ENCODE measurements around the gene PNMA1. TPM values are rescaled to one million over a fixed set of nuclear protein-coding genes. Genes with fewer than 3 reads are reported as not detected.
A peak's percentile ranks its signal among the peaks of the same experiment; 100 is the strongest.

The PNMA1 gene
- total RNA-seq, 4 donors from 2014 or later, result 41.7 to 95.2 (median 47.6) TPM

DNA sequence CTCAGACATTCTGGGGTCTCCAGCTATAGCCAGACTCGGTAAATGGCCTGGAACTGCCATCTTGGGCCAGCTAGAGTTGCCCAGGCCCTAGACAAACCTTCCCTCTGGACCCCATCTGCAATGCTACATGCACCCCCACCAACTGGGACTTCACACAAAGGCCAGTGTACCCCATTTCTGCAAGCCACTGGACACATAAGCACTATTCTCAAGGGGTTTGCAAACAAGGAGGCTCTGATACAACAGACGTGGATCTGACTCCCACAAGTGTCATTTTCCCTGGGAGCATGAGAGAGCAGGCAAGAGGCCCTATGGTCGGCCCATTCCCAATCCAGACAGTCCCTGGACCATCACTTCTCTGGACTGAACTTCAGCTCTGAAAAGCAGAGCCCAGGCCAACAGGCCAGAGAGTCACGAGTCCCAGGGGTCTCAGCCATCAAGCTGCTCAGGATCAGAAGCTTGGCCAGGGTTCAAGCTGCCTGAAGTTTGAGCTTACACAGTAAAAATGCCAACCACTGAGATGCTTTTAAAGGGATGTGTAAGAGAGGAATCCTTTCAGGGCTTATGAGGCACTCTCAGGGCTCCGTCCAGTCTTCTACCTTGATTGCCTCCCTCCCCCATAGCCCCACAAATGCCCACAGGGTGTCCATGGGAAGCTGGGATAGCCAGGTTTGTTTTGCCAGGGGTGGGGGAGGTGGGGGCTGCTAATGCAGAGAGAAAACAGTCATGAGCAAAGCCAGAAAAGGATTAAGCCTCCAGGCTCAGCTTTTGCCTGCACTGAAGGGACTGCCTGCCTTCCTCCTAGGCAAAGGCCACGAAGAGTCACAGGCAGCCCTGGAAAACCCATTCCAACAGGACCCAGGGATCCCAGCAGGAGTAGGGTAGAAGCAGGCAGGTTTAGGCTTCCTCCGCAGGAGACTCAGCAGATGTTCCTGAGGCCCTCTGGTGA is 31.7 kb upstream of the PNMA1 start:
- H3K9me3 ChIP-seq, result no peaks in the 10 kb centered on the region
- 38% methylated on average over 4 of the region's 7 CpGs; no CpG with 5 or more reads in 1 of the 2 donors for WGBS, 2 donors (ENCODE audit: low coverage in 1 of 2)
- peaks cover 33 to 100% (median 82%) of the 10 kb centered on the region in 3 donors for H3K4me1 ChIP-seq
- TF ChIP-seq, protein P1, sequence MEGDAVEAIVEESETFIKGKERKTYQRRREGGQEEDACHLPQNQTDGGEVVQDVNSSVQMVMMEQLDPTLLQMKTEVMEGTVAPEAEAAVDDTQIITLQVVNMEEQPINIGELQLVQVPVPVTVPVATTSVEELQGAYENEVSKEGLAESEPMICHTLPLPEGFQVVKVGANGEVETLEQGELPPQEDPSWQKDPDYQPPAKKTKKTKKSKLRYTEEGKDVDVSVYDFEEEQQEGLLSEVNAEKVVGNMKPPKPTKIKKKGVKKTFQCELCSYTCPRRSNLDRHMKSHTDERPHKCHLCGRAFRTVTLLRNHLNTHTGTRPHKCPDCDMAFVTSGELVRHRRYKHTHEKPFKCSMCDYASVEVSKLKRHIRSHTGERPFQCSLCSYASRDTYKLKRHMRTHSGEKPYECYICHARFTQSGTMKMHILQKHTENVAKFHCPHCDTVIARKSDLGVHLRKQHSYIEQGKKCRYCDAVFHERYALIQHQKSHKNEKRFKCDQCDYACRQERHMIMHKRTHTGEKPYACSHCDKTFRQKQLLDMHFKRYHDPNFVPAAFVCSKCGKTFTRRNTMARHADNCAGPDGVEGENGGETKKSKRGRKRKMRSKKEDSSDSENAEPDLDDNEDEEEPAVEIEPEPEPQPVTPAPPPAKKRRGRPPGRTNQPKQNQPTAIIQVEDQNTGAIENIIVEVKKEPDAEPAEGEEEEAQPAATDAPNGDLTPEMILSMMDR (IDR thresholded peaks at IDR 0.05), result no peak
- TF ChIP-seq POLR2AphosphoS5 (IDR thresholded peaks at IDR 0.05) (no peak), EP300 (IDR thresholded peaks at IDR 0.05) (no peak), POLR2A (IDR thresholded peaks at IDR 0.05) (no peak)
- H3K27me3 ChIP-seq, result no peaks in the 10 kb centered on the region
- no peaks in the 10 kb centered on the region for H3K36me3 ChIP-seq
- no peak for ATAC-seq
- H3K4me3 ChIP-seq, result no peak overlapping the region
- peak overlapping the region in 3 of 4 donors; percentile 69 to 100 (median 86) for H3K27ac ChIP-seq

DNA sequence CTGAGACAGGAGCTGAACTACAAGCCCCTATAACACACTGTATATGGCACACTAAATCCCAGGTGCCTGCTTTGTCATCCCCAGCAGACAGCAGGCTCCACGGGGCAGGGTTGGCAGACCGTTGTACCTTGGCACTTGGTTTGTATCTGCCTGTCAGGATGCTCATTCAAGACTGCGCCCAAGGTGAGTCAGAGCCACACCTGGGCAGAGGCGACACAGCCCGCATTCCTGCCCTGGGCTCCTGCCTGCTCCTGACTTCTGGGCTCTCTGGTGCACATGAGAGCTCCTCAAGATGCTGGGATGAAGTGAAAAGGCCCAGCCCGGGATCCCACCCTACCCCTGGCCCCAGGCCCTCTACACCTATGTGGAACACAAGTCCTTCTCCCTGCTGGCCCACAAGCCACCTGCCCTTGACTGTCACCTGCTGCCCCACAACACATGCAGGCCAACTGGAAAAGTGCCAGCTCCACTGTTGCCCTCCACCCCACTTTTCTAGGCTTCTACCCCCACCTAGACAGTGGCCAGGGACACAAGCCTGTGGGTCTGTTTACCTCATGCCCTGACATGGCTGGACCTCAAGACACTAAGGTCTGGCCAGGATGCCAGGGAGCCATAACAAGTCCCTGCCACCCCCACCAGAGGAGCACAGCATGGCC is 30.8 kb upstream of the PNMA1 start:
- Histone ChIP-seq H3K27ac (peak overlapping the region in 3 of 4 donors; percentile 69 to 100 (median 86)), H3K4me3 (no peak overlapping the region), H3K4me1 (peaks cover 32 to 100% (median 82%) of the 10 kb centered on the region in 3 donors), H3K9me3 (no peaks in the 10 kb centered on the region), H3K36me3 (no peaks in the 10 kb centered on the region), H3K27me3 (no peaks in the 10 kb centered on the region)
- TF ChIP-seq EP300 (IDR thresholded peaks at IDR 0.05) (no peak), POLR2A (IDR thresholded peaks at IDR 0.05) (no peak), POLR2AphosphoS5 (IDR thresholded peaks at IDR 0.05) (no peak)
- TF ChIP-seq, protein P1 (IDR thresholded peaks at IDR 0.05), result no peak
- no peak for ATAC-seq
- 63% methylated on average over 5 of the region's 6 CpGs; no CpG with 5 or more reads in 1 of the 2 donors for WGBS, 2 donors (ENCODE audit: low coverage in 1 of 2)

DNA sequence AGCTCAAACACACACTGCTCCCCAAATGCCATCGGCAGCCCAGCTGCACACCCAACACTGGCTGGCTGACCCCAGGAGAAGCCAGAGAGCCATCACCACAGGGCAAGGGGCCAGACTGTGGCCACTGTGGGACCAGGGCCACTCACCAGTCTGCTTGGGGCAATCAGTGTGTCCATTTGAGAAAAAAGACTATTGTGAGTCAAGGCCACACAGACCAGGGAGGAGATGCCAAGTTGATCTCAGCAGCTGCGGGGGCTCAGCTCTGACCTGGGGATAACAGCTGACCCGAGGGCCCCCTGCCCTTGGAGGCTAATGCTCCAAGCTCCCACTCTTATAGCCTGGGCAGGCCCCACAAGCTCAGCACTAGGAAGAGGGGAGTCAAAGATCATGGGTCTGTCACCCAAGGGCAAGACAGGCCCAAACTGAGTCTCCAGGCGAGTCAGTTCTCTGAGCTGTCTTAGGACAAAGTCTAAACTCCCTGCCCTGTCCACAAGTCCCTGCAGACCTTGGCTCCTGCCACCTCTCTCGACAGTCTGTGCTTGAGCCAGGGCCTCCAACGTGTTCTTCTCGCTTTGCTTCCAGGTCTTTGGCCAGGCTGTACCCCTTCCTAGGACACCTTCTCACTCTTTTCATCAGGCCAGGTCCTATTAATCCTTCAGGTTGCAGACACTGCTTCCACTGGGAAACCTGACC is 30.1 kb upstream of the PNMA1 start:
- Histone ChIP-seq H3K4me1 (peaks cover 28 to 100% (median 84%) of the 10 kb centered on the region in 3 donors), H3K9me3 (no peaks in the 10 kb centered on the region), H3K27ac (peak overlapping the region in 3 of 4 donors; percentile 69 to 100 (median 86)), H3K36me3 (peaks cover 0 to 6% of the 10 kb centered on the region in 2 donors), H3K4me3 (no peak overlapping the region), H3K27me3 (no peaks in the 10 kb centered on the region)
- WGBS, 2 donors (ENCODE audit: low coverage in 1 of 2), result 40 to 44% methylated on average over 4 to 5 of the region's 7 CpGs
- TF ChIP-seq EP300 (IDR thresholded peaks at IDR 0.05) (no peak), POLR2AphosphoS5 (IDR thresholded peaks at IDR 0.05) (no peak), POLR2A (IDR thresholded peaks at IDR 0.05) (no peak)
- TF ChIP-seq, protein P1 (IDR thresholded peaks at IDR 0.05), result no peak
- ATAC-seq, result no peak

DNA sequence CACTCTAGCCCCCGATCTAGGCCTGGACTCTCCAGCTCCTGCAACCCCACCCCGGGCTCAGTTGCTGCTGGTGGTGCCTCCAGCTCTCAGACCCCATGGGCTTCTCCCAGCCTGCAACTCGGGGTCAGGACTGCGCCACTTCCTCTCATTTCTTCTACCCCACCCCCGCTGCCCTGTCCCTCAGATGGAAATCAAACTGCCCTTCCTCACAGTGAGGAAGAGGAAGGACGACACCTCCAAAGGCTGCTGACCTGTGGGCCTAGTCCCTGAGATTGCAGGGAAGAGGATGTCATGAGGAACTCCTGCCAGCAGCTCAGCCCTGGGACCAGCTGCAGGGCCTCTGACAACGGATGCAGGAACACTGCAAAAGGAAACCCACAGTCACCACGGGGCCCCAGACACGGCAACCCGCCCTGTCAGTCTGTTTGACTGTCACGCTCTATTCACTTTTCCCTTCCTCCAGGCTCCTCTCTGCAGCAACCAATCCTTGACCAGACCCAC is 29.3 kb upstream of the PNMA1 start:
- H3K27me3 ChIP-seq, result no peaks in the 10 kb centered on the region
- ATAC-seq, result peak; percentile 11
- TF ChIP-seq, protein P1 (IDR thresholded peaks at IDR 0.05), result no peak
- TF ChIP-seq EP300 (IDR thresholded peaks at IDR 0.05) (no peak), POLR2AphosphoS5 (IDR thresholded peaks at IDR 0.05) (no peak), POLR2A (IDR thresholded peaks at IDR 0.05) (no peak)
- peaks cover 0 to 14% of the 10 kb centered on the region in 2 donors for H3K36me3 ChIP-seq
- H3K27ac ChIP-seq, result peak overlapping the region in 3 of 4 donors; percentile 86 to 100 (median 89)
- peaks cover 28 to 100% (median 88%) of the 10 kb centered on the region in 3 donors for H3K4me1 ChIP-seq
- H3K9me3 ChIP-seq, result no peaks in the 10 kb centered on the region
- H3K4me3 ChIP-seq, result no peak overlapping the region
- WGBS, 2 donors (ENCODE audit: low coverage in 1 of 2), result 25 to 42% methylated on average over 5 to 10 of the region's 11 CpGs

Data from gastroesophageal sphincter (tissue), 4 donors.